K562 (cell line): Measurements from ENCODE around the gene NR2E1. TPM values are rescaled to one million over a fixed set of nuclear protein-coding genes. Genes with fewer than 3 reads are reported as not detected.

ENCODE experiments used
- ATAC-seq: fragments of 200-7000 bp; cut with Tn5 transposase; 3 replicates; pipeline ENCODE4 v1.9.1; 2020; ENCODE audit warnings: moderate library complexity
- BruUV-seq: library from RNA; stranded (reverse); fragments of 400-500 nt; replicated peaks from 2 replicates; lab custom pipeline; 2021; lab: Mats Ljungman, UMichigan
- CTCF ChIA-PET: fragments of 300-600 bp; formaldehyde crosslinking; extraction: SDS; loops from one replicate; lab custom pipeline; 2021; ENCODE audit warnings: low intra/inter-chr PET ratio; lab: Yijun Ruan, JAX
- POLR2A ChIA-PET: fragments of 300-600, 350-650 bp; sonication (Branson Sonifier 250); formaldehyde crosslinking; extraction: SDS; loops from one replicate; lab custom pipeline; 2021; ENCODE audit warnings: antibody characterized with exemption, inconsistent platforms; lab: Yijun Ruan, JAX
- DNase-seq, 4 experiments: peaks; one replicate each; pipeline versions ENCODE4 v3.0.0 to v3.0.0-alpha.2; 2011 to 2018; ENCODE audit warnings: low spot score in 3 of 4, mixed read lengths in 3 of 4; ENCODE audit errors: extremely low read depth in 1 of 4
- FAIRE-seq: peaks from 2 replicates; lab custom pipeline; 2011; peaks lifted over from hg19 to GRCh38; lab: Jason Lieb, UNC
- H2AFZ ChIP-seq: 2 replicates; pipeline ENCODE4 v1.6.0; 2011; ENCODE audit warnings: low read depth, low read length, control low read depth, inconsistent platforms
- H3K27ac ChIP-seq: fragments of 200-600 bp; 3 replicates; pipeline ENCODE4 v1.8.0; 2011; ENCODE audit warnings: low read depth, mild to moderate bottlenecking, control low read depth, inconsistent platforms, low read length, moderate library complexity, mixed read lengths; ENCODE audit errors: extremely low read depth
- H3K27me3 ChIP-seq, 2 experiments: fragments of 300-600 bp in 1 of 2; 2 replicates in 1 of 2; 3 replicates in 1 of 2; pipeline versions ENCODE4 v1.6.0 to v1.8.0; 2011; ENCODE audit warnings: inconsistent platforms in 2 of 2, low read length in 2 of 2, mild to moderate bottlenecking in 1 of 2, mixed read lengths in 1 of 2, moderate library complexity in 1 of 2; ENCODE audit not compliant: control insufficient read depth in 2 of 2, insufficient read depth in 2 of 2
- H3K36me3 ChIP-seq: fragments of 300-600 bp; 3 replicates; pipeline ENCODE4 v1.8.0; 2011; ENCODE audit warnings: mild to moderate bottlenecking, low read length, inconsistent platforms; ENCODE audit not compliant: control insufficient read depth, insufficient read depth
- H3K4me1 ChIP-seq, 2 experiments: fragments of 200-600 bp in 1 of 2; replicated peaks in 1 of 2; 2 replicates in 1 of 2; 3 replicates in 1 of 2; pipeline versions ENCODE4 v1.5.1 to v1.8.0; 2011; ENCODE audit warnings: inconsistent platforms in 2 of 2, low read length in 2 of 2, mild to moderate bottlenecking in 1 of 2, mixed read lengths in 1 of 2, moderate library complexity in 1 of 2; ENCODE audit not compliant: control insufficient read depth in 2 of 2, insufficient read depth in 2 of 2
- H3K4me2 ChIP-seq: 2 replicates; pipeline ENCODE4 v1.6.1; 2011; ENCODE audit warnings: low read length, control low read depth, inconsistent platforms, mixed read lengths; ENCODE audit not compliant: insufficient read depth
- H3K4me3 ChIP-seq: fragments of 200-600 bp; sonication (generic), shearing (Covaris generic); 2 replicates; pipeline ENCODE4 v1.5.1; 2016; ENCODE audit warnings: control low read depth, inconsistent platforms
- H3K79me2 ChIP-seq: fragments of 200-600 bp; 3 replicates; pipeline ENCODE4 v1.8.0; 2011; ENCODE audit warnings: low read length, inconsistent platforms; ENCODE audit not compliant: control insufficient read depth, insufficient read depth
- H3K9ac ChIP-seq, 2 experiments: 2 replicates each; pipeline versions ENCODE4 v1.6.0 to v1.6.1; 2011; ENCODE audit warnings: low read depth in 2 of 2, low read length in 2 of 2, control low read depth in 1 of 2, inconsistent platforms in 1 of 2, mild to moderate bottlenecking in 1 of 2, mixed read lengths in 1 of 2; ENCODE audit not compliant: insufficient read depth in 1 of 2
- H3K9me1 ChIP-seq: one replicate; pipeline ENCODE4 v1.6.0; 2011; ENCODE audit warnings: inconsistent platforms, mild to moderate bottlenecking, low read length, moderate library complexity; ENCODE audit not compliant: control insufficient read depth, insufficient read depth
- H3K9me3 ChIP-seq: replicated peaks from 2 replicates; pipeline ENCODE4 v1.5.1; 2011; ENCODE audit warnings: low read depth, low read length, inconsistent platforms; ENCODE audit not compliant: control insufficient read depth, insufficient read depth
- H4K20me1 ChIP-seq: replicated peaks from 2 replicates; pipeline ENCODE4 v1.6.1; 2011; ENCODE audit warnings: low read length, inconsistent platforms, mixed read lengths; ENCODE audit not compliant: control insufficient read depth, insufficient read depth
- ESRRA ChIP-seq: fragments of 450-650 bp; IDR thresholded peaks from 2 replicates; pipeline ENCODE4 v1.6.1; 2014; ENCODE audit warnings: low read depth, mild to moderate bottlenecking, moderate library complexity, borderline replicate concordance
- FOXM1 ChIP-seq, 2 experiments: fragments of 450-650 bp in 1 of 2; sonication (generic) in 1 of 2; formaldehyde crosslinking in 1 of 2; IDR thresholded peaks; 2 replicates each; pipeline versions ENCODE4 v1.6.1 to v1.9.0; 2017 to 2022; ENCODE audit warnings: low read depth in 2 of 2, mild to moderate bottlenecking in 2 of 2, missing genetic modification reagents in 1 of 2, moderate library complexity in 1 of 2
- MGA ChIP-seq: fragments of 450-650 bp; IDR thresholded peaks from 2 replicates; pipeline ENCODE4 v1.6.1; 2016; ENCODE audit warnings: mild to moderate bottlenecking, moderate library complexity
- POLR2H ChIP-seq: IDR thresholded peaks from 2 replicates; pipeline ENCODE4 v1.6.1; 2016; ENCODE audit warnings: missing genetic modification characterization, low read depth, mild to moderate bottlenecking, control low read depth, missing compliant biosample characterization, moderate library complexity
- YBX1 ChIP-seq: fragments of 450-650 bp; IDR thresholded peaks from 2 replicates; pipeline ENCODE4 v1.7.1; 2016; ENCODE audit warnings: mild to moderate bottlenecking
- ZC3H4 ChIP-seq: sonication (generic); formaldehyde crosslinking; IDR thresholded peaks from 2 replicates; pipeline ENCODE4 v1.9.0; 2021; ENCODE audit warnings: missing genetic modification reagents, borderline replicate concordance
- WGBS: fragments of 100-300 bp; shearing (Covaris generic); methylation state at CpG from one replicate; pipeline ENCODE4 v1.1.6; 2016; ENCODE audit warnings: low coverage, mixed read lengths; ENCODE audit not compliant: insufficient coverage; ENCODE audit errors: missing lambda C conversion rate; 5-methylcytosine and 5-hydroxymethylcytosine counted together
- in situ Hi-C: fragments of 300-500 bp; cut with MboI; formaldehyde crosslinking; loops from 4 replicates; pipeline ENCODE4 v1.15.0; 2018; ENCODE audit warnings: inconsistent platforms, mixed read lengths
- intact Hi-C: fragments of 100-400 bp; cut with micrococcal nuclease; formaldehyde crosslinking; loops from 2 replicates; pipeline ENCODE4 v1.14.2; 2022
- polyA plus RNA-seq, 8 experiments: library from polyadenylated mRNA; depleted of rRNA in 4 of 8; stranded (reverse) in 5 of 8; unstranded in 3 of 8; fragments of >200 nt; fragmentation: Nextera tagmentation in 2 of 8; fragmentation: Illumina TruSeq in 1 of 8; extraction: Ambion mirVana in 2 of 8; extraction: Trizol in 1 of 8; gene quantifications; 2 replicates each; pipeline versions ENCODE4 v1.2.1 to v1.2.3, GENCODE V29; 2011 to 2014; ENCODE audit warnings: inconsistent platforms in 1 of 8, missing spikeins in 1 of 8
- total RNA-seq, 7 experiments: library from RNA; depleted of rRNA in 6 of 7; stranded (reverse); fragments of >200 nt in 6 of 7; fragmentation: Illumina TruSeq in 2 of 7; extraction: Trizol in 2 of 7; gene quantifications; 2 replicates each; pipeline versions ENCODE4 v1.2.1 to v1.2.3, GENCODE V29; 2011 to 2021; ENCODE audit warnings: low replicate concordance in 1 of 7

NR2E1 gene
- total and polyA plus RNA-seq, 9 of the 15 experiments (the other 6 are each of a cell fraction or from before 2014, with no cell fraction given) = not detected

- H4K20me1 ChIP-seq = no peaks in the 10 kb centered on the region
- H3K27me3 ChIP-seq = peaks cover 36 to 49% of the 10 kb centered on the region in 2 experiments
- in situ Hi-C loops = no loop called here
- H3K9me1 ChIP-seq = no peaks in the 10 kb centered on the region
- ATAC-seq (no peak; the same call in 2 of the 3 replicates), FAIRE-seq (no peak), DNase-seq (no peak)
- H3K79me2 ChIP-seq = no peaks in the 10 kb centered on the region
- H3K4me2 ChIP-seq = peak overlapping the region; percentile 50; the same call in 1 of the 2 replicates
- ChIA-PET POLR2A (interaction anchor here (1.0 to 1.8 kb wide), 3 partner anchors 11 to 15 kb away, joined by 3 to 6 read pairs (median 4); no protein-coding TSS in a partner anchor), CTCF (no interaction called here)
- H3K9ac ChIP-seq = no peak overlapping the region; a peak in 1 of 4 replicates
- BruUV-seq = no TSS peak
- no peak overlapping the region for H3K4me3 ChIP-seq
- no peaks in the 10 kb centered on the region for H3K36me3 ChIP-seq
- H3K9me3 ChIP-seq = no peaks in the 10 kb centered on the region
- peak overlapping the region; percentile 59; the same call in 1 of the 2 replicates for H2AFZ ChIP-seq
- intact Hi-C loops = loop anchor here (5.0 kb wide), 2 partner anchors 76 to 316 kb away; no protein-coding TSS in a partner anchor
- WGBS = 21% methylated on average over 27 of the region's 46 CpGs
- no peak overlapping the region for H3K27ac ChIP-seq
- peaks cover 0 to 25% of the 10 kb centered on the region in 2 experiments; a peak in 3 of 5 replicates for H3K4me1 ChIP-seq
- no peak for TF ChIP-seq ZC3H4 (CRISPR knock-in tag)
- TF ChIP-seq POLR2H (tag) = no peak
- no peak for TF ChIP-seq YBX1
- 0 out of 2 replicates have a peak, but pooled peaks have one; percentile 14 for TF ChIP-seq MGA
- TF ChIP-seq FOXM1 (IDR thresholded peaks at IDR 0.05; ENCODE audit: low read depth) = no peak
- TF ChIP-seq FOXM1 (CRISPR knock-in tag; IDR thresholded peaks at IDR 0.05; ENCODE audit: low read depth) = no peak
- TF ChIP-seq ESRRA = no peak
Observed at GRCh38 chr6:108176281-108177089, 10.7 kb downstream of the NR2E1 start.
